Gastroesophageal sphincter (tissue), 4 donors: ENCODE data around the gene NEK9. TPM values are rescaled to one million over a fixed set of nuclear protein-coding genes. Genes with fewer than 3 reads are reported as not detected.

Source experiments
- ATAC-seq: fragments of 150-250 bp; one replicate; pipeline ENCODE4 v1.9.1; 2016; ENCODE audit warnings: mild to moderate bottlenecking, moderate library complexity
- H3K27ac ChIP-seq, 4 donors: fragments of 200-600 bp; sonication (generic) in 3 of 4; 1 replicate in 3 of 4; 2 replicates in 1 of 4; pipeline ENCODE4 v1.5.1; 2016 to 2019
- H3K27me3 ChIP-seq: fragments of 200-600 bp; sonication (generic); one replicate; pipeline ENCODE4 v1.5.1; 2019
- H3K36me3 ChIP-seq, 2 donors: fragments of 200-600 bp; sonication (generic); one replicate each; pipeline ENCODE4 v1.5.1; 2019; ENCODE audit warnings: control low read depth in 1 of 2
- H3K4me1 ChIP-seq, 3 donors: fragments of 200-600 bp; sonication (generic); 1 replicate in 2 of 3; 2 replicates in 1 of 3; pipeline ENCODE4 v1.5.1; 2016 to 2019; ENCODE audit warnings: control low read depth in 2 of 3
- H3K4me3 ChIP-seq, 2 donors: fragments of 200-600 bp; sonication (generic); one replicate each; pipeline ENCODE4 v1.5.1; 2019; ENCODE audit warnings: mild to moderate bottlenecking in 1 of 2, moderate library complexity in 1 of 2
- H3K9me3 ChIP-seq, 3 donors: fragments of 200-600 bp; sonication (generic); one replicate each; pipeline ENCODE4 v1.5.1; 2017 to 2019; ENCODE audit warnings: control low read depth in 2 of 3
- CTCF ChIP-seq, 4 experiments: fragments of 200-600 bp in 2 of 4; fragments of 450-650 bp in 2 of 4; sonication (generic) in 1 of 4; IDR thresholded peaks; one replicate each; pipeline ENCODE4 v1.5.1; 2017 to 2019; ENCODE audit warnings: antibody characterized with exemption in 4 of 4, mild to moderate bottlenecking in 2 of 4, moderate library complexity in 2 of 4
- EP300 ChIP-seq: sonication (generic); formaldehyde crosslinking; IDR thresholded peaks from one replicate; pipeline ENCODE4 v1.6.1; 2017; ENCODE audit warnings: antibody characterized with exemption, mild to moderate bottlenecking
- POLR2A ChIP-seq, 2 donors: fragments of 450-650 bp; IDR thresholded peaks; one replicate each; pipeline ENCODE4 v1.6.1; 2017; ENCODE audit warnings: antibody characterized with exemption in 2 of 2, mild to moderate bottlenecking in 2 of 2, moderate library complexity in 1 of 2
- POLR2AphosphoS5 ChIP-seq: sonication (generic); formaldehyde crosslinking; IDR thresholded peaks from one replicate; pipeline ENCODE4 v1.6.1; 2017; ENCODE audit warnings: antibody characterized with exemption
- WGBS, 2 donors: methylation state at CpG; one replicate each; pipeline ENCODE4 v1.1.5; 2018; ENCODE audit warnings: low coverage in 1 of 2; 5-methylcytosine and 5-hydroxymethylcytosine counted together
- total RNA-seq, 4 donors: library from RNA; depleted of rRNA; stranded (reverse); fragments of >200 nt; gene quantifications; one replicate each; pipeline ENCODE4 v1.1.0, GENCODE V29; 2016

NEK9 gene
- total RNA-seq, 4 donors from 2014 or later = 34.2 to 95.4 (median 85.9) TPM

DNA sequence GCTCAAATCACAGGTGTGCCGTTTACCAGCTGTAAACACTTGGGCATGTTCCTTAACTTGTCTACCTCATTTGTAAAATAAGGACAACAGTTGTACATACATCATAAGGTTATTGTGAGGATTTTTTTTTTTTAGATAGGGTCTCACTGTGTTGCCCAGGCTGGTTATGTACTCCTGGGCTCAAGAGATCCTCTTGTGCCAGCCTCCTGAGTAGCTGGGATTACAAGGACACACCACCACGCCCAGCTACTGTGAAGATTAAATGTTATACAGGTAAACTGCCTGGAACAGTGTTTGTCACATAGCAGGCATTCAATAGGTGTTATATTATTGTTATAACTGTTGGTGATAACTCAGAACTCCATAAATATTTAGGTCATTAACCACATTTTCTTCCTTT, 36.8 kb upstream of the NEK9 start:
- H3K27ac ChIP-seq = no peak overlapping the region
- H3K4me1 ChIP-seq = peaks cover 0 to 72% (median 21%) of the 10 kb centered on the region in 3 donors
- 91 to 100% methylated on average over 1 to 2 of the region's 2 CpGs for WGBS, 2 donors
- H3K9me3 ChIP-seq = no peaks in the 10 kb centered on the region
- H3K27me3 ChIP-seq = no peaks in the 10 kb centered on the region
- ATAC-seq = no peak
- H3K4me3 ChIP-seq = no peak overlapping the region
- peaks cover 0 to 6% of the 10 kb centered on the region in 2 donors for H3K36me3 ChIP-seq
- no peak for TF ChIP-seq POLR2A (IDR thresholded peaks at IDR 0.05)
- no peak for TF ChIP-seq POLR2AphosphoS5
- no peak for TF ChIP-seq CTCF (IDR thresholded peaks at IDR 0.05)
- TF ChIP-seq EP300 = no peak

DNA sequence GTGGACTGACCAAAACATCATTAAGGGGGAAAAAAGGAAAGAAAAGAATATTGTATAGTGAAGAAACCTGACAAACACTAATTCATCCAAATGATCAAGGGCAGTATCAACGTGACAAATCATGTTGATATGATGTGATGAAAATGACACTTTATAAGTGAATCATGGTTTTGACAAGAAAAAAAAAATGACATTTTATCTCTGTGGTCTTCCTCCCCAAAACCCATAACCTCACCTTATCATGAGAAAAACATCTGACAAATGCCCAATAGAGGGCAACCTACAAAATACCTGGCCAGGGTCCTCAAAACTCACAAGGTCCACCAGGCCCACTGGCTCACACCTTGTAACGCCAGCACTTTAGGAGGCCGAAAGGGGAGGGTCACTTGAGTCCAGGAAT, 35.8 kb upstream of the NEK9 start:
- H3K27me3 ChIP-seq = no peaks in the 10 kb centered on the region
- no peak for ATAC-seq
- TF ChIP-seq EP300 (no peak), CTCF (IDR thresholded peaks at IDR 0.05) (no peak), POLR2A (IDR thresholded peaks at IDR 0.05) (no peak), POLR2AphosphoS5 (no peak)
- no peak overlapping the region for H3K4me3 ChIP-seq
- peaks cover 0 to 63% (median 21%) of the 10 kb centered on the region in 3 donors for H3K4me1 ChIP-seq
- H3K9me3 ChIP-seq = no peaks in the 10 kb centered on the region
- H3K36me3 ChIP-seq = peaks cover 0 to 6% of the 10 kb centered on the region in 2 donors
- H3K27ac ChIP-seq = no peak overlapping the region
- 77 to 79% methylated on average over 2 of the region's 3 CpGs for WGBS, 2 donors

GRCh38 chr14:75158843-75159614, 32.2 kb upstream of the NEK9 start:
- TF ChIP-seq CTCF (IDR thresholded peaks at IDR 0.05) = no peak
- TF ChIP-seq POLR2AphosphoS5 = no peak
- TF ChIP-seq EP300 = no peak
- TF ChIP-seq POLR2A (IDR thresholded peaks at IDR 0.05) = no peak
- H3K36me3 ChIP-seq = peaks cover 0 to 6% of the 10 kb centered on the region in 2 donors
- no peaks in the 10 kb centered on the region for H3K9me3 ChIP-seq
- 94% methylated on average over 6 of the region's 6 CpGs; no CpG with 5 or more reads in 1 of the 2 donors for WGBS, 2 donors
- H3K27ac ChIP-seq = no peak overlapping the region
- no peak for ATAC-seq
- H3K4me1 ChIP-seq = peaks cover 0 to 34% (median 6%) of the 10 kb centered on the region in 3 donors
- no peaks in the 10 kb centered on the region for H3K27me3 ChIP-seq
- no peak overlapping the region for H3K4me3 ChIP-seq

GRCh38 chr14:75156901-75157300, 30.1 kb upstream of the NEK9 start:
- Histone ChIP-seq H3K4me3 (no peak overlapping the region), H3K4me1 (peaks cover 0 to 38% (median 6%) of the 10 kb centered on the region in 3 donors), H3K36me3 (peaks cover 0 to under 1% of the 10 kb centered on the region in 2 donors), H3K27me3 (no peaks in the 10 kb centered on the region), H3K9me3 (no peaks in the 10 kb centered on the region), H3K27ac (no peak overlapping the region)
- no peak for TF ChIP-seq POLR2A (IDR thresholded peaks at IDR 0.05)
- TF ChIP-seq POLR2AphosphoS5 = no peak
- no peak for TF ChIP-seq CTCF (IDR thresholded peaks at IDR 0.05)
- TF ChIP-seq EP300 = no peak
- no peak for ATAC-seq
- 70 to 91% methylated on average over 2 to 3 of the region's 3 CpGs for WGBS, 2 donors

- ATAC-seq = no peak
- H3K4me1 ChIP-seq = peaks cover 0 to 41% (median 6%) of the 10 kb centered on the region in 3 donors
These were observed 29.3 kb upstream of the NEK9 start for GRCh38 chr14:75156111-75156510.

More at GRCh38 chr14:75156111-75156510, 29.3 kb upstream of the NEK9 start:
- no peaks in the 10 kb centered on the region for H3K27me3 ChIP-seq
- peaks cover 0 to 9% of the 10 kb centered on the region in 2 donors for H3K36me3 ChIP-seq
- TF ChIP-seq POLR2AphosphoS5 (no peak), CTCF (IDR thresholded peaks at IDR 0.05) (no peak), POLR2A (IDR thresholded peaks at IDR 0.05) (no peak)
- WGBS, 2 donors = 95 to 100% methylated on average over 1 of the region's 1 CpG
- no peak overlapping the region for H3K27ac ChIP-seq
- no peak overlapping the region for H3K4me3 ChIP-seq
- no peaks in the 10 kb centered on the region for H3K9me3 ChIP-seq
